Measurements from ENCODE around the gene SETMAR.

SETMAR gene

DNA sequence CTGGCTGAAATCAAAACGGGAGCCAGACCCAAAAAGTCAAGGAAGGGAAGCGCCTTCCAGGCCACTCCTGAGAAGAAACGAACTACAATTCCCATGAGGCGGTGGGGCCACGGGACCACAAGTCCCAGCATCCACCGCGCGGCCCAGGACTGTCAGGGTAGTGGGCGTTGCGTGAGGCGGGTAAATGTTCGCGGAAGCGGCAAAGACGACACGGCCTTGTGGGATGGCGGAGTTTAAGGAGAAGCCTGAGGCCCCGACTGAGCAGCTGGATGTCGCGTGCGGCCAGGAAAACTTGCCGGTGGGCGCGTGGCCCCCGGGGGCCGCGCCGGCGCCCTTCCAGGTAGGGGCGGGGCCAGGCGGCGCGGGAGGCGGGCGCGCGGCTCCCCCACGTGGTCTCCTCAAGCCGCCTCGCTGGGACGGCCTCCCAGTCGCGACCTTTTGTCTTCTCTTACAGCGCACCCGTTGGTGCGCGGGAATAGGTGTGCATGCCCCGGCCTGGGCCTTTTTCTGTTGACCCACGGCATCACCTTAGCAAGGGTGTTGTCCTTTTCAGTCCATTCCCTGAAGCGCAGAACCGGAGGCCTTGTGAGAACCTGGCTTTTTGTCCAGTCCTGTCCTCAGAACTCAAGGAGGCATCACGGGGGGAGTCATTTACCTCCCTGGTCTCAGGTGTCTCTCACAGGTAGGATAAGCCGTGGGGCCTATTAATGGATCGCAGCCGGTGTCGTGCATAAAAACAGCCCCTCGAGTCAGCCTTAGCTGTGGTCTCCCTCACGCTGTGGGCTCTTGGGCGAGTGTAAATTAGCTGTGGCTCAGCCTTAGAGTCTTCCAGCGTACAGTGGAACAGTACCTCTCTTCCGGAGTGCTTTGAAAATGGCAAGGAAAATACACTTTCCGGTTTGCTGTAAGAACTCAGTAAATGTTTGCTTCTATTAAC, at the start of gene SETMAR:
Gene SETMAR (plus strand): TSS at position 183 of the 937 bp plus-strand sequence. CDS start 2 bp downstream, at position 185.
- Histone ChIP-seq H3K9ac (ENCODE audit: low read length) (no peak within 1 kb of the TSS), H3K27me3 (ENCODE audit: low read depth, low read length) (no peaks in the 10 kb centered on the region), H2AFZ (ENCODE audit: low read depth, low read length) (no peak within 1 kb of the TSS), H3K79me2 (ENCODE audit: low read length) (no peaks in the 10 kb centered on the region), H3K36me3 (replicated peaks; ENCODE audit: low read depth, low read length) (no peaks in the 10 kb centered on the region), H3K4me3 (ENCODE audit: low read length) (no peak within 1 kb of the TSS), H3K4me2 (ENCODE audit: low read length) (no peak within 1 kb of the TSS), H4K20me1 (ENCODE audit: insufficient read depth, low read length) (no peaks in the 10 kb centered on the region), H3K27ac (ENCODE audit: low read length) (no peak within 1 kb of the TSS), H3K4me1 (ENCODE audit: low read length) (no peaks in the 10 kb centered on the region), H3K9me3 (ENCODE audit: insufficient read depth, low read length) (no peaks in the 10 kb centered on the region)
- no peak for TF ChIP-seq EZH2phosphoT487 (IDR thresholded peaks at IDR 0.05; ENCODE audit: low read depth)
- TF ChIP-seq, protein P1, sequence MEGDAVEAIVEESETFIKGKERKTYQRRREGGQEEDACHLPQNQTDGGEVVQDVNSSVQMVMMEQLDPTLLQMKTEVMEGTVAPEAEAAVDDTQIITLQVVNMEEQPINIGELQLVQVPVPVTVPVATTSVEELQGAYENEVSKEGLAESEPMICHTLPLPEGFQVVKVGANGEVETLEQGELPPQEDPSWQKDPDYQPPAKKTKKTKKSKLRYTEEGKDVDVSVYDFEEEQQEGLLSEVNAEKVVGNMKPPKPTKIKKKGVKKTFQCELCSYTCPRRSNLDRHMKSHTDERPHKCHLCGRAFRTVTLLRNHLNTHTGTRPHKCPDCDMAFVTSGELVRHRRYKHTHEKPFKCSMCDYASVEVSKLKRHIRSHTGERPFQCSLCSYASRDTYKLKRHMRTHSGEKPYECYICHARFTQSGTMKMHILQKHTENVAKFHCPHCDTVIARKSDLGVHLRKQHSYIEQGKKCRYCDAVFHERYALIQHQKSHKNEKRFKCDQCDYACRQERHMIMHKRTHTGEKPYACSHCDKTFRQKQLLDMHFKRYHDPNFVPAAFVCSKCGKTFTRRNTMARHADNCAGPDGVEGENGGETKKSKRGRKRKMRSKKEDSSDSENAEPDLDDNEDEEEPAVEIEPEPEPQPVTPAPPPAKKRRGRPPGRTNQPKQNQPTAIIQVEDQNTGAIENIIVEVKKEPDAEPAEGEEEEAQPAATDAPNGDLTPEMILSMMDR (IDR thresholded peaks at IDR 0.05; ENCODE audit: low read depth, low read length) = no peak

DNA sequence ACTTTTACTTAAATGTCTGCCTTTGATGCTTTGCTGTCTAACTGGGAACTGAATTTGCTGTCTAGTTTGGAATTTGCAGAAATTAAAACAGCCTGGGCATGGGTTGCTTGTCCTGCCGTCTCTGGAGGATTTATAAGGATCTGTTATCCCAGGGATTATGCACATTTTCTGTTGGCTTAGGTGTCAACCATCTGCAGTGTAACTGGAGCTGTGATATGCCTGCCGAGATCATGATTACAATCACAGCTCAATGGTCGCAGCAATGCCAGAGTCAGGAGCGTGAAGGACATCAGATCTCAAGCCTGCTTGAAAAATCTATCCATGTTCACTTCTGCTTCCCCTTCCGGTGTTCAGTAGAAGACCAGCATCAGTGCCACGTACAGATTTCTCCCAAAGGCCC, 41.8 kb upstream of the SETMAR start:
- H3K4me3 ChIP-seq (ENCODE audit: low read length) = no peak overlapping the region
- no peak overlapping the region for H3K4me2 ChIP-seq (ENCODE audit: low read length)
- H4K20me1 ChIP-seq (ENCODE audit: insufficient read depth, low read length) = no peaks in the 10 kb centered on the region
- H3K79me2 ChIP-seq (ENCODE audit: low read length) = no peaks in the 10 kb centered on the region
- 0 out of 2 replicates have a peak, but pooled peaks cover 6% of the 10 kb centered on the region for H3K27me3 ChIP-seq (ENCODE audit: low read depth, low read length)
- H3K9me3 ChIP-seq (ENCODE audit: insufficient read depth, low read length) = no peaks in the 10 kb centered on the region
- no peak overlapping the region for H2AFZ ChIP-seq (ENCODE audit: low read depth, low read length)
- H3K9ac ChIP-seq (ENCODE audit: low read length) = no peak overlapping the region
- no peak for TF ChIP-seq EZH2phosphoT487 (IDR thresholded peaks at IDR 0.05; ENCODE audit: low read depth)
- TF ChIP-seq, protein P1 (IDR thresholded peaks at IDR 0.05; ENCODE audit: low read depth, low read length) = no peak
- no peak overlapping the region for H3K27ac ChIP-seq (ENCODE audit: low read length)
- no peaks in the 10 kb centered on the region for H3K36me3 ChIP-seq (replicated peaks; ENCODE audit: low read depth, low read length)
- no peaks in the 10 kb centered on the region for H3K4me1 ChIP-seq (ENCODE audit: low read length)

DNA sequence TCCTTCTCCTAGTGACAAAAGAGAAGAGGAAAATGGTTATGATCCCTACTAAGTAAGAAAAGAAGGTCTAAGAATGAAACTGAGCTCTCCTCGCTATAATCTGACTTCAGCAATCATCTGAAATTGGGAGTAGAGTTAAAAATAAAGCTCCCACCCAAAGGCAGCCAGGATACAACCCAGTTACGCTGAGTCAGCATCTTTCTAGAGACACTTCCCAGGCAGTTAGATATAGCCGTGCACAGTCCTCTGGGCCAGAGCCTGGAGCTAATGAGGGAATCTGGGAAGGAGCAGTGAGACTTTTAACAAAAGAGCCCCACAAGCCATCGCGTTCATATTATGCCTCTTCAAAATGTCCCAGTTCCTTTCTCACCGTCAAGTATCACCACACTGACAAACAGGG, 39.1 kb upstream of the SETMAR start:
- Histone ChIP-seq H3K36me3 (replicated peaks; ENCODE audit: low read depth, low read length) (no peaks in the 10 kb centered on the region), H3K27ac (ENCODE audit: low read length) (no peak overlapping the region), H3K4me3 (ENCODE audit: low read length) (no peak overlapping the region)

DNA sequence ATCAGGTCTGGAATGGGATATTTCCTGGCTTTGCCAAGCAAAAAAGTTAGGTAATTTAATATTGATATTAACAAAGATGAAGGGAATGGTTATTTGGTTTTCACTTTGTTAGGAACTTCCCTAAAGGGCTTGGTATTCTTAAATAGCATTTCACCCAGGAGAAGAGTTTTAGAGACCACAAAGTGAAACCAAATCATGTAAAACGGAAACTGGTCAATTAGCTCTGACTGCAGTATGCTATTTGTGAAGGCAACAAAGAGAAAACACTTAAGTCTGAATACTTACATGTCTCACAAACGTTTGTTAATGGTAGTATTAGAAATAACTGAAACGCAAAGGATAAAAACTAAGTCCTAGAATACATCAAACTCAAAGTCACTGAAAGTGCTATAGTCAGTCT, 32.4 kb upstream of the SETMAR start:
- Histone ChIP-seq H3K27me3 (ENCODE audit: low read depth, low read length) (no peaks in the 10 kb centered on the region), H3K4me2 (ENCODE audit: low read length) (no peak overlapping the region), H3K4me3 (ENCODE audit: low read length) (no peak overlapping the region), H3K9ac (ENCODE audit: low read length) (no peak overlapping the region), H3K4me1 (ENCODE audit: low read length) (no peaks in the 10 kb centered on the region), H3K27ac (ENCODE audit: low read length) (no peak overlapping the region), H3K9me3 (ENCODE audit: insufficient read depth, low read length) (no peaks in the 10 kb centered on the region), H4K20me1 (ENCODE audit: insufficient read depth, low read length) (no peaks in the 10 kb centered on the region), H3K36me3 (replicated peaks; ENCODE audit: low read depth, low read length) (no peaks in the 10 kb centered on the region), H3K79me2 (ENCODE audit: low read length) (no peaks in the 10 kb centered on the region), H2AFZ (ENCODE audit: low read depth, low read length) (no peak overlapping the region)
- TF ChIP-seq EZH2phosphoT487 (IDR thresholded peaks at IDR 0.05; ENCODE audit: low read depth) = no peak
- TF ChIP-seq, protein P1 (IDR thresholded peaks at IDR 0.05; ENCODE audit: low read depth, low read length) = no peak

More for the DNA sequence above, 39.1 kb upstream of the SETMAR start:
- no peaks in the 10 kb centered on the region for H3K79me2 ChIP-seq (ENCODE audit: low read length)
- H2AFZ ChIP-seq (ENCODE audit: low read depth, low read length) = no peak overlapping the region
- no peak overlapping the region for H3K4me2 ChIP-seq (ENCODE audit: low read length)
- H3K9me3 ChIP-seq (ENCODE audit: insufficient read depth, low read length) = no peaks in the 10 kb centered on the region
- TF ChIP-seq, protein P1 (IDR thresholded peaks at IDR 0.05; ENCODE audit: low read depth, low read length) = no peak
- TF ChIP-seq EZH2phosphoT487 (IDR thresholded peaks at IDR 0.05; ENCODE audit: low read depth) = no peak
- 0 out of 2 replicates have a peak, but pooled peaks cover 6% of the 10 kb centered on the region for H3K27me3 ChIP-seq (ENCODE audit: low read depth, low read length)
- no peaks in the 10 kb centered on the region for H4K20me1 ChIP-seq (ENCODE audit: insufficient read depth, low read length)
- no peaks in the 10 kb centered on the region for H3K4me1 ChIP-seq (ENCODE audit: low read length)
- H3K9ac ChIP-seq (ENCODE audit: low read length) = no peak overlapping the region
